ENCODE data around the gene KBTBD4.

Gene KBTBD4

GRCh38 chr11:47592251-47592650 is 13.5 kb upstream of the KBTBD4 start:
- no peak for DNase-seq (ENCODE audit: low read depth)
- H3K4me3 ChIP-seq (ENCODE audit: control insufficient read depth, low read depth, low read length), result no peak overlapping the region
- no peak for TF ChIP-seq CTCF (conservative IDR thresholded peaks at IDR 0.05; ENCODE audit: control insufficient read depth, insufficient read depth, low read depth, low read length)

DNA sequence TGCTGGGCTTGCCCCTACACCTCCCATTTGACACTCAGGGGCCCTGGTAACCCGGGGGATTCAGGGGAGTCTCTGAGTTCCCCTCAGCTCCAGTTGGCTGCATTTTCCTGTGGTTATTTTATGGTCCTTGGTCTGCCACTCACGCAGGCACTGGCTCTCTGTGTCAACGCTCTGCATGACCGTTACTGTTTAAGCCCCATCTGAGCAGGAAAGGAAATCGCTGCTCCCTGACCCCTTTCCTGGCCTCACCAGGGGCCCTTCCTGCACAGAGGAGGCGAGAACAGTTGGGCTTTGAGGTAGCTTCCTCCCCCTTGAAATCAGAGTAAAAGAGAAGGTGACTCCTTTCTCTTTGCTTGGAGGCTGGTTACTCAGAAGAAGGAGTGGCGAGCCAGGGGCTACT is 13.0 kb upstream of the KBTBD4 start:
- no peak for TF ChIP-seq CTCF (conservative IDR thresholded peaks at IDR 0.05; ENCODE audit: control insufficient read depth, insufficient read depth, low read depth, low read length)
- no peak for DNase-seq (ENCODE audit: low read depth)
- no peak overlapping the region for H3K4me3 ChIP-seq (ENCODE audit: control insufficient read depth, low read depth, low read length)

GRCh38 chr11:47589977-47590861 is 11.4 kb upstream of the KBTBD4 start:
- DNase-seq (ENCODE audit: low read depth), result no peak
- no peak for TF ChIP-seq CTCF (conservative IDR thresholded peaks at IDR 0.05; ENCODE audit: control insufficient read depth, insufficient read depth, low read depth, low read length)
- no peak overlapping the region for H3K4me3 ChIP-seq (ENCODE audit: control insufficient read depth, low read depth, low read length)

- H3K4me3 ChIP-seq (ENCODE audit: control insufficient read depth, low read depth, low read length), result no peak overlapping the region
- TF ChIP-seq CTCF (conservative IDR thresholded peaks at IDR 0.05; ENCODE audit: control insufficient read depth, insufficient read depth, low read depth, low read length), result no peak
- no peak for DNase-seq (ENCODE audit: low read depth)
Measured at GRCh38 chr11:47589584-47589976, 10.8 kb upstream of the KBTBD4 start.

GRCh38 chr11:47589118-47589517 is 10.3 kb upstream of the KBTBD4 start:
- no peak overlapping the region for H3K4me3 ChIP-seq (ENCODE audit: control insufficient read depth, low read depth, low read length)
- TF ChIP-seq CTCF (conservative IDR thresholded peaks at IDR 0.05; ENCODE audit: control insufficient read depth, insufficient read depth, low read depth, low read length), result no peak
- DNase-seq (ENCODE audit: low read depth), result no peak

- TF ChIP-seq CTCF (conservative IDR thresholded peaks at IDR 0.05; ENCODE audit: control insufficient read depth, insufficient read depth, low read depth, low read length), result no peak
Measured at GRCh38 chr11:47587723-47588326, 9.1 kb upstream of the KBTBD4 start.

More at GRCh38 chr11:47587723-47588326, 9.1 kb upstream of the KBTBD4 start:
- no peak for DNase-seq (ENCODE audit: low read depth)
- no peak overlapping the region for H3K4me3 ChIP-seq (ENCODE audit: control insufficient read depth, low read depth, low read length)
